HG02938 (cell line): ENCODE measurements around the gene BUB1.
"Not testable (repeated sequence)": the region's sequence is repeated elsewhere in the genome, so short reads cannot be mapped to it uniquely, and the experiment has no call there.

Experiments used
- ATAC-seq: cut with Tn5 transposase; IDR thresholded peaks from one replicate; pipeline ENCODE4 v1.9.1; 2021; ENCODE audit warnings: mild to moderate bottlenecking, moderate library complexity; ENCODE audit not compliant: unreplicated experiment

BUB1 gene

GRCh38 chr2:110691612-110692258 lies 13.9 kb upstream of the BUB1 start:
- ATAC-seq = no peak

- ATAC-seq = no peak
Measured at GRCh38 chr2:110690083-110690965, 12.5 kb upstream of the BUB1 start.

- ATAC-seq = no peak
Measured at GRCh38 chr2:110688594-110689091, 10.8 kb upstream of the BUB1 start.

GRCh38 chr2:110687775-110688484 lies 10.1 kb upstream of the BUB1 start:
- ATAC-seq = not testable (repeated sequence)

- no peak for ATAC-seq
Measured at GRCh38 chr2:110682872-110683271, 5.0 kb upstream of the BUB1 start.

- no peak for ATAC-seq
Measured at GRCh38 chr2:110682267-110682666, 4.4 kb upstream of the BUB1 start.

- ATAC-seq = no peak
Measured at GRCh38 chr2:110680709-110681108, 2.8 kb upstream of the BUB1 start.

GRCh38 chr2:110679865-110680264 lies 2.0 kb upstream of the BUB1 start:
- no peak for ATAC-seq

GRCh38 chr2:110679337-110679707 lies 1.5 kb upstream of the BUB1 start:
- no peak for ATAC-seq

- ATAC-seq = no peak
Measured at GRCh38 chr2:110678457-110679336, 834 bp upstream of the BUB1 start.

- no peak for ATAC-seq
Measured at GRCh38 chr2:110677080-110677479, 783 bp downstream of the BUB1 start.

- ATAC-seq = no peak
Measured at GRCh38 chr2:110675679-110676078, 2.2 kb downstream of the BUB1 start.

- peak; percentile 87 for ATAC-seq
Measured at GRCh38 chr2:110674620-110675555, 3.0 kb downstream of the BUB1 start.

- ATAC-seq = no peak
Measured at GRCh38 chr2:110673201-110673600, 4.7 kb downstream of the BUB1 start.

- no peak for ATAC-seq
Measured at GRCh38 chr2:110670826-110671225, 7.0 kb downstream of the BUB1 start.

GRCh38 chr2:110669079-110669478 lies 8.8 kb downstream of the BUB1 start:
- no peak for ATAC-seq

GRCh38 chr2:110667071-110667470 lies 10.8 kb downstream of the BUB1 start:
- ATAC-seq = no peak

GRCh38 chr2:110664135-110664534 lies 13.7 kb downstream of the BUB1 start:
- no peak for ATAC-seq

GRCh38 chr2:110662560-110662959 lies 15.3 kb downstream of the BUB1 start:
- no peak for ATAC-seq
